GM10266 (cell line): Measurements from ENCODE around the gene C1orf105.
A peak's percentile ranks its signal among the peaks of the same experiment; 100 is the strongest.
"Not testable (repeated sequence)": the region's sequence is repeated elsewhere in the genome, so short reads cannot be mapped to it uniquely, and the experiment has no call there.

ENCODE experiments used
- DNase-seq: peaks from one replicate; pipeline ENCODE4 v3.0.0; 2012; ENCODE audit errors: extremely low spot score
- CTCF ChIP-seq: IDR thresholded peaks from 2 replicates; pipeline ENCODE4 v1.5.1; 2012; ENCODE audit warnings: mild to moderate bottlenecking, low read depth; ENCODE audit not compliant: control insufficient read depth, insufficient read depth; ENCODE audit errors: missing control alignments

C1orf105 gene

GRCh38 chr1:172420385-172420784 is at the start of gene C1orf105:
TSS of gene C1orf105 (plus strand) at chr1:172420685. CDS start at chr1:172420886, 201 bp downstream.
- no peak for DNase-seq
- no peak for TF ChIP-seq CTCF

GRCh38 chr1:172371646-172372045 is 48.8 kb upstream of the C1orf105 start:
- DNase-seq: not testable (repeated sequence)

- DNase-seq: no peak
- no peak for TF ChIP-seq CTCF
Observed at GRCh38 chr1:172373864-172374263, 46.6 kb upstream of the C1orf105 start.

- TF ChIP-seq CTCF: no peak
Observed at GRCh38 chr1:172375211-172375631, 45.3 kb upstream of the C1orf105 start.

GRCh38 chr1:172376431-172376830 is 44.1 kb upstream of the C1orf105 start:
- DNase-seq: no peak
- no peak for TF ChIP-seq CTCF

More at GRCh38 chr1:172375211-172375631, 45.3 kb upstream of the C1orf105 start:
- DNase-seq: no peak

- no peak for TF ChIP-seq CTCF
- DNase-seq: no peak
Observed at GRCh38 chr1:172377565-172377964, 42.9 kb upstream of the C1orf105 start.

GRCh38 chr1:172378109-172378760 is 42.2 kb upstream of the C1orf105 start:
- no peak for DNase-seq
- TF ChIP-seq CTCF: no peak

- no peak for TF ChIP-seq CTCF
- DNase-seq: peak; percentile 31
Observed at GRCh38 chr1:172380441-172381244, 39.8 kb upstream of the C1orf105 start.
